ENCODE measurements around the gene ULK4.

DNA sequence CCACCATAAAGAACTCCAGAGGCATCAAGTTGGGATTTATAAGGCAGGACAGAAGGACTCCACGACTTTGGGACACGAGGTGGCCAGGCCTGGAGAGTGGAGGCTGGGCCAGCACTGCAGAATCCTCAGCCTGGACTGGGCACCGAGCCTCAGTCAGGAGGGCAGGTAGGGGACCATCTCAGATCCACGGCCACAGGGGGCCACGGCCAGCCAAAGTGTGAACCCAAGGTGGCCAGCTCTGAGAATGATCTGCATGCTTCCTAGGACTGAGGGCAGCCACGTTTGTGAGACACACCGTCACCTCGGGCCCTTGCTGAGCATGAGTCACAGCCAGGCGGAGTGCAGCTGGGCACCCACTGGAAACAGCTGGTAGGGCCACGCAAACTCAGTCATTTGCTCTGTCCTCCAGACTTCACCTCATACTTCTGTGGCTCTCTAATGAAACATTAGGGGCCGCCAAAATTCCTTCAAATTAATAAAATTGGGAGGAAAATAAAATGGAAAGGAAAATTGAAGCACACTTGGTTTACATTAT is 696.8 kb downstream of the ULK4 start:
- TF ChIP-seq, protein P1, sequence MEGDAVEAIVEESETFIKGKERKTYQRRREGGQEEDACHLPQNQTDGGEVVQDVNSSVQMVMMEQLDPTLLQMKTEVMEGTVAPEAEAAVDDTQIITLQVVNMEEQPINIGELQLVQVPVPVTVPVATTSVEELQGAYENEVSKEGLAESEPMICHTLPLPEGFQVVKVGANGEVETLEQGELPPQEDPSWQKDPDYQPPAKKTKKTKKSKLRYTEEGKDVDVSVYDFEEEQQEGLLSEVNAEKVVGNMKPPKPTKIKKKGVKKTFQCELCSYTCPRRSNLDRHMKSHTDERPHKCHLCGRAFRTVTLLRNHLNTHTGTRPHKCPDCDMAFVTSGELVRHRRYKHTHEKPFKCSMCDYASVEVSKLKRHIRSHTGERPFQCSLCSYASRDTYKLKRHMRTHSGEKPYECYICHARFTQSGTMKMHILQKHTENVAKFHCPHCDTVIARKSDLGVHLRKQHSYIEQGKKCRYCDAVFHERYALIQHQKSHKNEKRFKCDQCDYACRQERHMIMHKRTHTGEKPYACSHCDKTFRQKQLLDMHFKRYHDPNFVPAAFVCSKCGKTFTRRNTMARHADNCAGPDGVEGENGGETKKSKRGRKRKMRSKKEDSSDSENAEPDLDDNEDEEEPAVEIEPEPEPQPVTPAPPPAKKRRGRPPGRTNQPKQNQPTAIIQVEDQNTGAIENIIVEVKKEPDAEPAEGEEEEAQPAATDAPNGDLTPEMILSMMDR (conservative IDR thresholded peaks at IDR 0.05) = no peak
- TF ChIP-seq EZH2 (IDR thresholded peaks at IDR 0.05; ENCODE audit: low read depth) = no peak
